Neutrophil (primary cell): ENCODE measurements around the gene CDKN2AIPNL.

Source experiments
- H3K27ac ChIP-seq: fragments of 200-600 bp; sonication (generic); 2 replicates; pipeline ENCODE4 v1.5.1; 2016; ENCODE audit warnings: mild to moderate bottlenecking, moderate library complexity
- H3K27me3 ChIP-seq: fragments of 200-600 bp; sonication (generic); 2 replicates; pipeline ENCODE4 v1.6.0; 2016; ENCODE audit warnings: mild to moderate bottlenecking
- H3K36me3 ChIP-seq: fragments of 200-600 bp; sonication (generic); 2 replicates; pipeline ENCODE4 v1.5.1; 2017
- H3K4me1 ChIP-seq, 2 experiments: fragments of 200-600 bp in 1 of 2; sonication (generic) in 1 of 2; 1 replicate in 1 of 2; 2 replicates in 1 of 2; pipeline versions ENCODE4 v1.5.1 to v1.6.1; 2013 to 2016; ENCODE audit warnings: low read depth in 1 of 2, low read length in 1 of 2, mild to moderate bottlenecking in 1 of 2, moderate library complexity in 1 of 2; ENCODE audit not compliant: control insufficient read depth in 1 of 2, insufficient read depth in 1 of 2
- H3K4me3 ChIP-seq, 2 experiments: fragments of 200-600 bp in 1 of 2; sonication (generic) in 1 of 2; 1 replicate in 1 of 2; 2 replicates in 1 of 2; pipeline ENCODE4 v1.5.1; 2013 to 2016; ENCODE audit warnings: low read depth in 1 of 2, low read length in 1 of 2, mild to moderate bottlenecking in 1 of 2, moderate library complexity in 1 of 2
- H3K9me3 ChIP-seq: fragments of 200-600 bp; sonication (generic); 2 replicates; pipeline ENCODE4 v1.5.1; 2016
- CTCF ChIP-seq: fragments of 200-600 bp; sonication (generic); IDR thresholded peaks from 2 replicates; pipeline ENCODE4 v1.5.1; 2016; ENCODE audit warnings: antibody characterized with exemption

Gene CDKN2AIPNL

GRCh38 chr5:134437847-134438581 is 26.3 kb upstream of the CDKN2AIPNL start:
- H3K27me3 ChIP-seq, result no peaks in the 10 kb centered on the region
- H3K4me3 ChIP-seq, result no peak overlapping the region
- no peak for TF ChIP-seq CTCF
- no peaks in the 10 kb centered on the region for H3K36me3 ChIP-seq
- H3K9me3 ChIP-seq, result no peaks in the 10 kb centered on the region
- no peak overlapping the region for H3K27ac ChIP-seq
- peaks cover 0 to 8% of the 10 kb centered on the region in 2 experiments for H3K4me1 ChIP-seq

- Histone ChIP-seq H3K4me1 (peaks cover 0 to 8% of the 10 kb centered on the region in 2 experiments), H3K27me3 (no peaks in the 10 kb centered on the region), H3K27ac (no peak overlapping the region), H3K36me3 (no peaks in the 10 kb centered on the region), H3K9me3 (no peaks in the 10 kb centered on the region), H3K4me3 (no peak overlapping the region)
- TF ChIP-seq CTCF, result no peak
Measured at GRCh38 chr5:134437340-134437846, 25.7 kb upstream of the CDKN2AIPNL start.

- H3K36me3 ChIP-seq, result no peaks in the 10 kb centered on the region
- H3K27me3 ChIP-seq, result no peaks in the 10 kb centered on the region
- peaks cover 0 to 8% of the 10 kb centered on the region in 2 experiments for H3K4me1 ChIP-seq
- no peak overlapping the region for H3K27ac ChIP-seq
- H3K9me3 ChIP-seq, result no peaks in the 10 kb centered on the region
- TF ChIP-seq CTCF, result no peak
- H3K4me3 ChIP-seq, result no peak overlapping the region
Measured at GRCh38 chr5:134436523-134437339, 25.1 kb upstream of the CDKN2AIPNL start.

GRCh38 chr5:134435560-134435959 is 23.9 kb upstream of the CDKN2AIPNL start:
- no peaks in the 10 kb centered on the region for H3K9me3 ChIP-seq
- H3K4me3 ChIP-seq, result no peak overlapping the region
- H3K4me1 ChIP-seq, result peaks cover 0 to 8% of the 10 kb centered on the region in 2 experiments
- no peak for TF ChIP-seq CTCF
- H3K27ac ChIP-seq, result no peak overlapping the region
- H3K36me3 ChIP-seq, result no peaks in the 10 kb centered on the region
- H3K27me3 ChIP-seq, result no peaks in the 10 kb centered on the region

GRCh38 chr5:134432677-134433359 is 21.1 kb upstream of the CDKN2AIPNL start:
- H3K36me3 ChIP-seq, result no peaks in the 10 kb centered on the region
- H3K4me1 ChIP-seq, result peaks cover 0 to 8% of the 10 kb centered on the region in 2 experiments
- H3K27ac ChIP-seq, result no peak overlapping the region
- no peaks in the 10 kb centered on the region for H3K27me3 ChIP-seq
- H3K4me3 ChIP-seq, result no peak overlapping the region
- H3K9me3 ChIP-seq, result no peaks in the 10 kb centered on the region
- no peak for TF ChIP-seq CTCF
